Left ventricle myocardium inferior (tissue), 1 donor: Measurements from ENCODE around the gene LRP3. TPM values are rescaled to one million over a fixed set of nuclear protein-coding genes. Genes with fewer than 3 reads are reported as not detected.
"Not testable (repeated sequence)": the region's sequence is repeated elsewhere in the genome, so short reads cannot be mapped to it uniquely, and the experiment has no call there.

Experiments used
- DNase-seq: peaks from one replicate; pipeline ENCODE4 v3.0.0-alpha.2; 2020
- H3K27ac ChIP-seq: fragments of 200-600 bp; replicated peaks from 2 replicates; pipeline ENCODE4 v1.8.0; 2021
- H3K27me3 ChIP-seq: fragments of 200-600 bp; 2 replicates; pipeline ENCODE4 v1.8.0; 2021; ENCODE audit warnings: low read depth
- H3K36me3 ChIP-seq: fragments of 200-600 bp; 2 replicates; pipeline ENCODE4 v1.8.0; 2021
- H3K4me1 ChIP-seq: fragments of 200-600 bp; 2 replicates; pipeline ENCODE4 v1.8.0; 2021
- H3K4me3 ChIP-seq: fragments of 200-600 bp; 2 replicates; pipeline ENCODE4 v1.8.0; 2021; ENCODE audit warnings: mild to moderate bottlenecking, moderate library complexity
- H3K9me3 ChIP-seq: fragments of 200-600 bp; replicated peaks from 2 replicates; pipeline ENCODE4 v1.8.0; 2021
- CTCF ChIP-seq: fragments of 200-600 bp; IDR thresholded peaks from 2 replicates; pipeline ENCODE4 v1.8.0; 2021; ENCODE audit warnings: antibody characterized with exemption, mild to moderate bottlenecking, borderline replicate concordance
- intact Hi-C: fragments of 100-400 bp; cut with micrococcal nuclease; formaldehyde crosslinking; loops from one replicate; pipeline ENCODE4 v1.11.0; 2022
- total RNA-seq: library from RNA; stranded (reverse); fragmentation: NEBNext Ultra II Directional; extraction: Animal tissue kit (Norgen Biotek cat#: 25700); gene quantifications from one replicate; pipeline ENCODE4 v1.2.1, GENCODE V29; 2021
- donor health status: DM: no; HTN: yes; CAD: no; lungs with severe emphysema.

The LRP3 gene
- total RNA-seq, 1 donor from 2014 or later, result 20.8 TPM

GRCh38 chr19:33159893-33160292 is 34.2 kb upstream of the LRP3 start:
- no peaks in the 10 kb centered on the region for H3K27me3 ChIP-seq
- TF ChIP-seq CTCF, result no peak
- H3K9me3 ChIP-seq, result no peaks in the 10 kb centered on the region
- H3K36me3 ChIP-seq, result no peaks in the 10 kb centered on the region
- H3K27ac ChIP-seq, result no peak overlapping the region
- H3K4me3 ChIP-seq, result no peak overlapping the region
- no peak for DNase-seq
- no peaks in the 10 kb centered on the region for H3K4me1 ChIP-seq
- intact Hi-C loops, result no loop called here

GRCh38 chr19:33161201-33161600 is 32.9 kb upstream of the LRP3 start:
- Histone ChIP-seq H3K27me3 (no peaks in the 10 kb centered on the region), H3K27ac (no peak overlapping the region), H3K4me1 (no peaks in the 10 kb centered on the region), H3K9me3 (no peaks in the 10 kb centered on the region), H3K36me3 (no peaks in the 10 kb centered on the region), H3K4me3 (no peak overlapping the region)
- no peak for DNase-seq
- TF ChIP-seq CTCF, result no peak
- intact Hi-C loops, result no loop called here

GRCh38 chr19:33163481-33163880 is 30.6 kb upstream of the LRP3 start:
- intact Hi-C loops, result no loop called here
- Histone ChIP-seq H3K36me3 (no peaks in the 10 kb centered on the region), H3K27me3 (no peaks in the 10 kb centered on the region), H3K9me3 (peaks cover 11% of the 10 kb centered on the region), H3K4me3 (no peak overlapping the region), H3K4me1 (no peaks in the 10 kb centered on the region), H3K27ac (no peak overlapping the region)
- DNase-seq, result no peak
- no peak for TF ChIP-seq CTCF

- H3K36me3 ChIP-seq, DNase-seq, H3K27me3 ChIP-seq, H3K27ac ChIP-seq, H3K4me3 ChIP-seq, intact Hi-C loops, H3K4me1 ChIP-seq: not testable (repeated sequence)
- H3K9me3 ChIP-seq, result peaks cover 11% of the 10 kb centered on the region
Observed at GRCh38 chr19:33166037-33166436, 28.1 kb upstream of the LRP3 start.

GRCh38 chr19:33167438-33167837 is 26.7 kb upstream of the LRP3 start:
- no peaks in the 10 kb centered on the region for H3K4me1 ChIP-seq
- no peak for TF ChIP-seq CTCF
- intact Hi-C loops, result no loop called here

GRCh38 chr19:33168528-33168927 is 25.6 kb upstream of the LRP3 start:
- TF ChIP-seq CTCF, result no peak
- H3K9me3 ChIP-seq, result peaks cover 11% of the 10 kb centered on the region

More at GRCh38 chr19:33167438-33167837, 26.7 kb upstream of the LRP3 start:
- Histone ChIP-seq H3K4me3 (no peak overlapping the region), H3K36me3 (no peaks in the 10 kb centered on the region), H3K9me3 (peaks cover 11% of the 10 kb centered on the region), H3K27me3 (no peaks in the 10 kb centered on the region), H3K27ac (no peak overlapping the region)
- DNase-seq, result no peak

More at GRCh38 chr19:33168528-33168927, 25.6 kb upstream of the LRP3 start:
- H3K4me3 ChIP-seq, result no peak overlapping the region
- no peaks in the 10 kb centered on the region for H3K27me3 ChIP-seq
- intact Hi-C loops, result no loop called here
- DNase-seq, result no peak
- H3K36me3 ChIP-seq, result no peaks in the 10 kb centered on the region
- H3K4me1 ChIP-seq, result peaks cover 9% of the 10 kb centered on the region
- H3K27ac ChIP-seq, result no peak overlapping the region
